ENCODE results near the gene LAYN. TPM values are rescaled to one million over a fixed set of nuclear protein-coding genes. Genes with fewer than 3 reads are reported as not detected.

The LAYN gene
- total and polyA plus RNA-seq, 2 experiments from 2014 or later = 7.7 to 12.6 TPM

DNA sequence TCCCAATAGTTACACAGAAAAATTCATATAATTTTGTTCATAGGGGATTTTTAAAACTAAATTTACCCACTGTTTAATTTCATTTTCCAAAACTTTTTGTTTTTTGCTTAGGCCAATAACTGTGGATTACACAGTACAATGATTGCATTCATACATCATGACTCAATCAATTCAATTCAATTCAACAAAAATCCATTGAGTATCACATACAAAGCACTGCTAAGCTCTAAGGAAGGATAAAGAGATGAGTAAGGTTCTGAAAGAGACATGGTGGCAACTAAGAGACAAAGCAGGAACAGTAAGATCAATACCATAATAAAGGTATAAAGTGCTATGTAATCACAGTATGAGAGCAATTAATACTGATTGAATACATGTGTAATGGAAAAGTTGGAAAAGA, 9.4 kb upstream of the LAYN start:
- no peak overlapping the region for H3K4me3 ChIP-seq
- DNase-seq (ENCODE audit: low spot score) = no peak

DNA sequence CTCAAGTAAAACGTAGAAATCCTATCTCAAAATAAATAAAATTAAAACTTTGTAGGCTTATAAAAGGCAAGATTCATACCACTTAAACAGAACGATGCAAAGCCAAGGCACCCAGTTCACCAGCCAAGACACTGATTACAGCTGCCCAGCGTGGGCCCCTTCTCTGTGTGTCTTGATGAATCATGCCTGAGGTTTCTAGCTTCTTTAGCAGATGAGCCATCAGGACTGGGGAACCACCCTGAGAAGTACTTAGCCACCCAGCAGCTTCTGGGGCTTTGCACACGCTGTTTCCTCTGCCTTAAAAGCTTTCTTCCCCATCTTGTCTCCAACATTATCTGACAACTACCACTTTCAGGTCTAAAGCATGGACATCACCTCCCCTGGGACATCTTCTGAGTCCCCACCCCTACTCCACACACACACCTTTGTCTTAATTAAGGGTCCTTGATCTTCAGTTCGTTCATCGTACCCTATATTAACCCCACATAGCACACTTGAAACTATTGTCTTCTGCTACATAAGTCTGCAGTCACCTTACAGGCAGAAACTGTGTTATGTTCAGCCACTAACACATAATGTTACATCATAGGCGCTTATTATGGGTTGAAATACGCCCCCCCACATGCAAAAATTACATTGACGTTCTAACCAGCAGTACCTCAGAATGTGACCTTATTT, 8.7 kb upstream of the LAYN start:
- Histone ChIP-seq H3K4me3 (no peak overlapping the region), H2AFZ (no peak overlapping the region), H3K27ac (peak overlapping the region; percentile 36), H3K4me2 (no peak overlapping the region), H3K27me3 (no peaks in the 10 kb centered on the region), H3K9me3 (ENCODE audit: low read depth) (no peaks in the 10 kb centered on the region), H3K9me2 (replicated peaks; ENCODE audit: insufficient read depth) (no peaks in the 10 kb centered on the region), H3K79me2 (no peaks in the 10 kb centered on the region), H3K36me3 (replicated peaks; ENCODE audit: insufficient read depth, low read depth) (no peaks in the 10 kb centered on the region), H3K4me1 (ENCODE audit: insufficient read depth) (no peaks in the 10 kb centered on the region), H4K20me1 (ENCODE audit: insufficient read depth, poor library complexity, severe bottlenecking) (no peaks in the 10 kb centered on the region)
- TF ChIP-seq EZH2phosphoT487 (IDR thresholded peaks at IDR 0.05; ENCODE audit: low read depth, severe bottlenecking, unreplicated experiment) (no peak), EZH2 (IDR thresholded peaks at IDR 0.05; ENCODE audit: borderline replicate concordance) (no peak)
- TF ChIP-seq, protein P1, sequence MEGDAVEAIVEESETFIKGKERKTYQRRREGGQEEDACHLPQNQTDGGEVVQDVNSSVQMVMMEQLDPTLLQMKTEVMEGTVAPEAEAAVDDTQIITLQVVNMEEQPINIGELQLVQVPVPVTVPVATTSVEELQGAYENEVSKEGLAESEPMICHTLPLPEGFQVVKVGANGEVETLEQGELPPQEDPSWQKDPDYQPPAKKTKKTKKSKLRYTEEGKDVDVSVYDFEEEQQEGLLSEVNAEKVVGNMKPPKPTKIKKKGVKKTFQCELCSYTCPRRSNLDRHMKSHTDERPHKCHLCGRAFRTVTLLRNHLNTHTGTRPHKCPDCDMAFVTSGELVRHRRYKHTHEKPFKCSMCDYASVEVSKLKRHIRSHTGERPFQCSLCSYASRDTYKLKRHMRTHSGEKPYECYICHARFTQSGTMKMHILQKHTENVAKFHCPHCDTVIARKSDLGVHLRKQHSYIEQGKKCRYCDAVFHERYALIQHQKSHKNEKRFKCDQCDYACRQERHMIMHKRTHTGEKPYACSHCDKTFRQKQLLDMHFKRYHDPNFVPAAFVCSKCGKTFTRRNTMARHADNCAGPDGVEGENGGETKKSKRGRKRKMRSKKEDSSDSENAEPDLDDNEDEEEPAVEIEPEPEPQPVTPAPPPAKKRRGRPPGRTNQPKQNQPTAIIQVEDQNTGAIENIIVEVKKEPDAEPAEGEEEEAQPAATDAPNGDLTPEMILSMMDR (IDR thresholded peaks at IDR 0.05; ENCODE audit: poor library complexity) = no peak
- DNase-seq (ENCODE audit: low spot score) = peak; percentile 80
- WGBS (ENCODE audit: low lambda C conversion rate, missing lambda C conversion rate) = 72% methylated on average over 9 of the region's 9 CpGs

More for the DNA sequence above, 9.4 kb upstream of the LAYN start:
- H3K36me3 ChIP-seq (replicated peaks; ENCODE audit: insufficient read depth, low read depth) = no peaks in the 10 kb centered on the region
- no peaks in the 10 kb centered on the region for H3K9me2 ChIP-seq (replicated peaks; ENCODE audit: insufficient read depth)
- no peaks in the 10 kb centered on the region for H3K27me3 ChIP-seq
- H3K79me2 ChIP-seq = no peaks in the 10 kb centered on the region
- H3K9me3 ChIP-seq (ENCODE audit: low read depth) = no peaks in the 10 kb centered on the region
- no peak overlapping the region for H3K4me2 ChIP-seq
- H3K27ac ChIP-seq = no peak overlapping the region
- H3K4me1 ChIP-seq (ENCODE audit: insufficient read depth) = no peaks in the 10 kb centered on the region
- no peaks in the 10 kb centered on the region for H4K20me1 ChIP-seq (ENCODE audit: insufficient read depth, poor library complexity, severe bottlenecking)
- TF ChIP-seq EZH2 (IDR thresholded peaks at IDR 0.05; ENCODE audit: borderline replicate concordance) (no peak), EZH2phosphoT487 (IDR thresholded peaks at IDR 0.05; ENCODE audit: low read depth, severe bottlenecking, unreplicated experiment) (no peak)
- TF ChIP-seq, protein P1 (IDR thresholded peaks at IDR 0.05; ENCODE audit: poor library complexity) = no peak
- H2AFZ ChIP-seq = no peak overlapping the region

DNA sequence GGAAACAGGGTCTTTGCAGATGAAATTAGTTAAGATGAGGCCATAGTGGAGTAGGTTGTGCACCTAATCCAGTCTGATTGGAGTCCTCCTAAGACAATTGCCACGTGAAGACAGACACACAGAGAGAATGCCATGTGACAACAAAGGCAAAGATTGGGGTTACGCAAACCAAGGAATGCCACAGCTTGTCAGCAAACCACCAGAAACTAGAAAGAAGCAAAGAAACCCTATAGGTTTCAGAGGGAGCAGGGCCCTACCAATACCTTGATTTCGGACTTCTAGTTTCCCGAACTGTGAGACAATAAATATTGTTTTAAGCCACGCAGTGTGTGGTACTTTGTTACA, 8.2 kb upstream of the LAYN start:
- Histone ChIP-seq H3K9me3 (ENCODE audit: low read depth) (no peaks in the 10 kb centered on the region), H3K79me2 (no peaks in the 10 kb centered on the region), H2AFZ (no peak overlapping the region), H3K4me2 (no peak overlapping the region), H3K27me3 (no peaks in the 10 kb centered on the region), H3K4me3 (no peak overlapping the region), H3K9me2 (replicated peaks; ENCODE audit: insufficient read depth) (no peaks in the 10 kb centered on the region), H4K20me1 (ENCODE audit: insufficient read depth, poor library complexity, severe bottlenecking) (no peaks in the 10 kb centered on the region), H3K36me3 (replicated peaks; ENCODE audit: insufficient read depth, low read depth) (no peaks in the 10 kb centered on the region), H3K4me1 (ENCODE audit: insufficient read depth) (no peaks in the 10 kb centered on the region), H3K27ac (no peak overlapping the region)
- DNase-seq (ENCODE audit: low spot score) = no peak
- WGBS (ENCODE audit: low lambda C conversion rate, missing lambda C conversion rate) = 84% methylated on average over 5 of the region's 5 CpGs
- no peak for TF ChIP-seq EZH2 (IDR thresholded peaks at IDR 0.05; ENCODE audit: borderline replicate concordance)
- no peak for TF ChIP-seq EZH2phosphoT487 (IDR thresholded peaks at IDR 0.05; ENCODE audit: low read depth, severe bottlenecking, unreplicated experiment)
- TF ChIP-seq, protein P1 (IDR thresholded peaks at IDR 0.05; ENCODE audit: poor library complexity) = no peak
